ENCODE data around the gene PRRC2C. TPM values are rescaled to one million over a fixed set of nuclear protein-coding genes. Genes with fewer than 3 reads are reported as not detected.
"Not testable (repeated sequence)": the region's sequence is repeated elsewhere in the genome, so short reads cannot be mapped to it uniquely, and the experiment has no call there.

Gene PRRC2C
- total RNA-seq, 1 experiment from 2014 or later, result 296 TPM

DNA sequence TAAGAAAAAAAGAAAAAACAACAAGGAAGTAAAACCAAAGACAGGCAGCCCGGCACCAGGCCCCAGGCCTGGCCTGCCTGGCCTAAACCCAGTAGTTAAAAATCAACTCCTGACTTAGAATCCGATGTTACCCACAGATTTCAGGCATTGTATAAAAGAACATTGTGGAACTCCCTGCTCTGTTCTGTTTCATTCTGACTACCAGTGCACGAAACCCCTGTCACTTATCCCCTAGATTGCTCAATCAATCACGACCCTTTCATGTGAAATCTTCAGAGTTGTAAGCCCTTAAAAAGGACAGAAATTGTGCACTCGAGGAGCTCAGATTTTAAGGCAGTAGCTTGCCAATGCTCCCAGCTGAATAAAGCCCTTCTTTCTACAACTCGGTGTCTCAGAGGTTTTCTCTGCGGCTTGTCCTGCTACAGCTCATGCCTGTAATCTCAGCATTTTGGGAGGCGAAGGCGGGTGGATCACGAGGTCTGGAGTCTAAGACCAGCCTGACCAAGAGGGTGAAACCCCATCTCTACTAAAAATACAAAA, 121.1 kb downstream of the PRRC2C start:
- Mint-ChIP-seq H3K36me3 (ENCODE audit: insufficient read depth, unreplicated experiment) (no peaks in the 10 kb centered on the region), H3K4me3 (ENCODE audit: unreplicated experiment) (no peak overlapping the region), H3K4me1 (ENCODE audit: insufficient read depth, unreplicated experiment) (no peaks in the 10 kb centered on the region), H3K9me3 (ENCODE audit: unreplicated experiment) (no peaks in the 10 kb centered on the region), H3K27ac (ENCODE audit: low read depth, unreplicated experiment) (no peak overlapping the region), H3K27me3 (ENCODE audit: insufficient read depth, unreplicated experiment) (no peaks in the 10 kb centered on the region)
- POLR2A ChIA-PET, result no interaction called here
- intact Hi-C loops (cut with micrococcal nuclease), result no loop called here
- DNase-seq (ENCODE audit: unreplicated experiment), result no peak
- TF ChIP-seq, protein P1, sequence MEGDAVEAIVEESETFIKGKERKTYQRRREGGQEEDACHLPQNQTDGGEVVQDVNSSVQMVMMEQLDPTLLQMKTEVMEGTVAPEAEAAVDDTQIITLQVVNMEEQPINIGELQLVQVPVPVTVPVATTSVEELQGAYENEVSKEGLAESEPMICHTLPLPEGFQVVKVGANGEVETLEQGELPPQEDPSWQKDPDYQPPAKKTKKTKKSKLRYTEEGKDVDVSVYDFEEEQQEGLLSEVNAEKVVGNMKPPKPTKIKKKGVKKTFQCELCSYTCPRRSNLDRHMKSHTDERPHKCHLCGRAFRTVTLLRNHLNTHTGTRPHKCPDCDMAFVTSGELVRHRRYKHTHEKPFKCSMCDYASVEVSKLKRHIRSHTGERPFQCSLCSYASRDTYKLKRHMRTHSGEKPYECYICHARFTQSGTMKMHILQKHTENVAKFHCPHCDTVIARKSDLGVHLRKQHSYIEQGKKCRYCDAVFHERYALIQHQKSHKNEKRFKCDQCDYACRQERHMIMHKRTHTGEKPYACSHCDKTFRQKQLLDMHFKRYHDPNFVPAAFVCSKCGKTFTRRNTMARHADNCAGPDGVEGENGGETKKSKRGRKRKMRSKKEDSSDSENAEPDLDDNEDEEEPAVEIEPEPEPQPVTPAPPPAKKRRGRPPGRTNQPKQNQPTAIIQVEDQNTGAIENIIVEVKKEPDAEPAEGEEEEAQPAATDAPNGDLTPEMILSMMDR (IDR thresholded peaks at IDR 0.05; ENCODE audit: unreplicated experiment), result no peak
- CTCF ChIA-PET, result interaction anchor here (1.6 kb wide), 1 partner anchor 9 kb away, joined by 3 read pairs; no protein-coding TSS in a partner anchor
- no TSS peak for BruUV-seq (replicated peaks)

DNA sequence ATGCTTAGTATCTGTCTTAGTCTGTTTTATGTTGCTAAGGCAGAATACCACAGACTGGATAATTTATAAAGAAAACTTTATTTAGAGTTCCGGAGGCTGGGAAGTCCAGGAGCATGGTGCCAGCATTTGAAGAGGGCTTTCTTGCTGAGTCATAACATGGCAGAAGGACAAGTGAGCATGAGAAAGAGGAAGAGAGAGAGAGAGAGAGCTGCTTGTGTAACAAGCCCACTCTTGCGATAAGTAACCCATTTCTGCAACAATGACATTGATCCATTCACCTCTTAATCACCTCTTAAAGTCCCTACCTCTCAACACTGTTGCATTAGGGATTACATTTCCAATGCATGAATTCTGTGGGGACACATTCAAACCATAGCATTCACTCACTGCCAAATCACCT, 125.1 kb downstream of the PRRC2C start:
- Mint-ChIP-seq H3K4me3 (ENCODE audit: unreplicated experiment) (no peak overlapping the region), H3K27ac (ENCODE audit: low read depth, unreplicated experiment) (no peak overlapping the region), H3K36me3 (ENCODE audit: insufficient read depth, unreplicated experiment) (no peaks in the 10 kb centered on the region), H3K4me1 (ENCODE audit: insufficient read depth, unreplicated experiment) (no peaks in the 10 kb centered on the region), H3K9me3 (ENCODE audit: unreplicated experiment) (no peaks in the 10 kb centered on the region), H3K27me3 (ENCODE audit: insufficient read depth, unreplicated experiment) (no peaks in the 10 kb centered on the region)
- intact Hi-C loops (cut with micrococcal nuclease), result no loop called here
- POLR2A ChIA-PET, result no interaction called here
- CTCF ChIA-PET, result no interaction called here
- no TSS peak for BruUV-seq (replicated peaks)
- peak; percentile 57 for DNase-seq (ENCODE audit: unreplicated experiment)
- TF ChIP-seq, protein P1 (IDR thresholded peaks at IDR 0.05; ENCODE audit: unreplicated experiment), result no peak

DNA sequence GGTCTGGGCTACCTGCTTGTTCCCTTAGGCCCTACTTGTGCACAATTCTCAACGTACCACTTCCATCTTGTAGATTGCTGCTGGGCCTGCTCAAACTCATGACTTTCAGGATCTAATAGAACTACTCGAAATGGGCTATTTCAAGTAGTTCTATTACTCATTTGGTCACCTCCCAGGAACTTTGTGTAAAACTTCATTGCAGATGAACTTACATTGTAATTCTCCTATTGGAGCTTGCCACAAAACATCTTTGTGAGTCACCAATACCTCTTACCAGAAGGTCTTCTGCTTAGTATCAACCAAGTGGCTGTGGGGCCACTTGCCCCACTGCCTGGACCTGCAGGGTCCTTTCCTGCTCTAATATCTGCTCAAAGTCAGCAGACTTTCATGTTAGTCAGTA, 126.0 kb downstream of the PRRC2C start:
- H3K36me3 Mint-ChIP-seq (ENCODE audit: insufficient read depth, unreplicated experiment), result no peaks in the 10 kb centered on the region
- POLR2A ChIA-PET, result no interaction called here
- no TSS peak for BruUV-seq (replicated peaks)
- CTCF ChIA-PET, result interaction anchor here (0.7 kb wide), 2 partner anchors 10 to 96 kb away, joined by 3 read pairs; no protein-coding TSS in a partner anchor
- H3K27me3 Mint-ChIP-seq (ENCODE audit: insufficient read depth, unreplicated experiment), result no peaks in the 10 kb centered on the region
- TF ChIP-seq, protein P1 (IDR thresholded peaks at IDR 0.05; ENCODE audit: unreplicated experiment), result no peak
- no peaks in the 10 kb centered on the region for H3K4me1 Mint-ChIP-seq (ENCODE audit: insufficient read depth, unreplicated experiment)
- no peak for DNase-seq (ENCODE audit: unreplicated experiment)
- intact Hi-C loops (cut with micrococcal nuclease), result no loop called here
- H3K4me3 Mint-ChIP-seq (ENCODE audit: unreplicated experiment), result no peak overlapping the region
- no peaks in the 10 kb centered on the region for H3K9me3 Mint-ChIP-seq (ENCODE audit: unreplicated experiment)
- no peak overlapping the region for H3K27ac Mint-ChIP-seq (ENCODE audit: low read depth, unreplicated experiment)

DNA sequence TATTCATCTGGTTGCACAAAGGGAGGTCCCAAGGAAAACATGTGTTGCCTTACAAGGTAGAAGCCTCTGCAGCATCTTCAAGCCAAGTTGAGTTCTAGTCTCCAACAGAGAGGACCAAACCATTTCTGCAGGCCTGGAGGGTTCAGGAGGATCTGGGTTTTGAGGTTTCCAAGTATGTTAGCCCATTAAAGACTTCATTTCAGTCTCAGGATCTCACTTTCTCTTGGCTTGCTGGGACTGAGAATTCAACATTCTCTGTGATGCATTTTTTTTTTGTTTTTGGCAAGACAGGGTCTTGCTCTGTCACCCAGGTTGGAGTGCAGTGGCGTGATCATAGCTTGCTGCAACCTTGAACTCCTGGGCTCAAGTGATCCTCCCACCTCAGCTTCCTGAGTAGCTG, 128.0 kb downstream of the PRRC2C start:
- Mint-ChIP-seq H3K27ac (ENCODE audit: low read depth, unreplicated experiment) (no peak overlapping the region), H3K36me3 (ENCODE audit: insufficient read depth, unreplicated experiment) (no peaks in the 10 kb centered on the region), H3K4me1 (ENCODE audit: insufficient read depth, unreplicated experiment) (no peaks in the 10 kb centered on the region), H3K27me3 (ENCODE audit: insufficient read depth, unreplicated experiment) (no peaks in the 10 kb centered on the region), H3K9me3 (ENCODE audit: unreplicated experiment) (no peaks in the 10 kb centered on the region), H3K4me3 (ENCODE audit: unreplicated experiment) (no peak overlapping the region)
- CTCF ChIA-PET, result no interaction called here
- no TSS peak for BruUV-seq (replicated peaks)
- DNase-seq (ENCODE audit: unreplicated experiment), result no peak
- TF ChIP-seq, protein P1 (IDR thresholded peaks at IDR 0.05; ENCODE audit: unreplicated experiment), result no peak
- POLR2A ChIA-PET, result no interaction called here
- intact Hi-C loops (cut with micrococcal nuclease), result no loop called here

DNA sequence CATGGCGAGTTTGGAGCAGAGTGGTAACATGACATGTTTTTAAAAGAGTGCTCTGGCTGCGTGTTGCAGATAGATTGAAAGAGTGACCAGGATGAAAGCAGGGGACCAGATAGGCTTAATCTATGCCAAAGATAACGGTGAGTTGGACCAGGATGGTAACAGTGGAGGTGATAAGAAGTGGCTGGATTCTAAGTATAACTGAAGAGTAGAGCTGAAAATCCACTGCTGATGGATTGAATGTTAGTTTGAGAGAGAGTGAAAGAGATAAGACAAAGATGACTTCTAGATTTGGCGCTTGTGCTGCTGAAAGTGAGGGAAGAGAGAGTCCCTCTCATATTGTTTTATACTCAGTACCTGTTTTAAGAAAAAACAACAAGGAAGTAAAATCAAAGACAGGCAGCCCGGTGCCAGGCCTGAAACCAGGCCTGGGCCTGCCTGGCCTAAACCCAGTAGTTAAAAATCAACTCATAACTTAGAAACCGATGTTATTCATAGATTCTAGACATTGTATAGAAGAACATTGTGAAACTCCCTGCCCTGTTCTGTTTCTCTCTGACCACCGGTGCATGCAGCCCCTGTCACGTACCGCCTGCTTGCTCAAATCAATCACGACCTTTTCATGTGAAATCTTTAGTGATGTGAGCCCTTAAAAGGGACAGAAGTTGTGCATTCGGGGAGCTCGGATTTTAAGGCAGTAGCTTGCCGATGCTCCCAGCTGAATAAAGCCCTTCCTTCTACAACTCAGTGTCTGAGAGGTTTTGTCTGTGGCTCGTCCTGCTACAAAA, 130.0 kb downstream of the PRRC2C start:
- BruUV-seq (replicated peaks), result not testable (repeated sequence)
- CTCF ChIA-PET, result interaction anchor here (0.6 to 0.7 kb wide), 2 partner anchors 11 to 306 kb away, joined by 3 to 4 read pairs; no protein-coding TSS in a partner anchor

More for the DNA sequence above, 130.0 kb downstream of the PRRC2C start:
- H3K9me3 Mint-ChIP-seq (ENCODE audit: unreplicated experiment); H3K4me3 Mint-ChIP-seq (ENCODE audit: unreplicated experiment); H3K4me1 Mint-ChIP-seq (ENCODE audit: insufficient read depth, unreplicated experiment); H3K36me3 Mint-ChIP-seq (ENCODE audit: insufficient read depth, unreplicated experiment); DNase-seq (ENCODE audit: unreplicated experiment); POLR2A ChIA-PET; H3K27ac Mint-ChIP-seq (ENCODE audit: low read depth, unreplicated experiment); H3K27me3 Mint-ChIP-seq (ENCODE audit: insufficient read depth, unreplicated experiment); intact Hi-C loops (cut with micrococcal nuclease): not testable (repeated sequence)
